ENCODE results near the gene PRKACG.

GRCh38 chr9:69060766-69061165 lies 46.9 kb upstream of the PRKACG start:
- TF ChIP-seq CTCF (conservative IDR thresholded peaks at IDR 0.05 in 1 of 2, IDR thresholded peaks at IDR 0.05 in 1 of 2; ENCODE audit: extremely low read depth in 1 of 2, insufficient read depth in 1 of 2, low read depth in 1 of 2, low read length in 2 of 2) (no peak), EZH2 (IDR thresholded peaks at IDR 0.05; ENCODE audit: borderline replicate concordance, low read length) (no peak)
